Muscle layer of colon (tissue), 2 donors: ENCODE measurements around the gene HPF1.

Experiments
- H3K27ac ChIP-seq: one replicate; pipeline ENCODE4 v1.7.0; 2013; ENCODE audit warnings: low read depth, mild to moderate bottlenecking, low read length, moderate library complexity
- H3K27me3 ChIP-seq, 2 donors: one replicate each; pipeline ENCODE4 v1.7.0; 2013; ENCODE audit warnings: low read length in 2 of 2, mild to moderate bottlenecking in 2 of 2; ENCODE audit not compliant: insufficient read depth in 2 of 2, control insufficient read depth in 1 of 2
- H3K36me3 ChIP-seq: one replicate; pipeline ENCODE4 v1.7.0; 2013; ENCODE audit warnings: mild to moderate bottlenecking, low read length; ENCODE audit not compliant: insufficient read depth
- H3K4me1 ChIP-seq: one replicate; pipeline ENCODE4 v1.7.0; 2013; ENCODE audit warnings: mild to moderate bottlenecking, low read length; ENCODE audit not compliant: insufficient read depth
- H3K4me3 ChIP-seq, 2 donors: one replicate each; pipeline ENCODE4 v1.7.0; 2013; ENCODE audit warnings: low read length in 2 of 2, low read depth in 1 of 2, mild to moderate bottlenecking in 1 of 2, moderate library complexity in 1 of 2
- H3K9ac ChIP-seq: one replicate; pipeline ENCODE4 v1.7.0; 2013; ENCODE audit warnings: low read length
- H3K9me3 ChIP-seq: one replicate; pipeline ENCODE4 v1.7.0; 2013; ENCODE audit warnings: mild to moderate bottlenecking, low read length
- donor health status: abdominal sarcoma.
- donor health status: Adenocarcinoma of cecum.

Gene HPF1

GRCh38 chr4:169730564-169730963 is 27.2 kb downstream of the HPF1 start:
- Histone ChIP-seq H3K9ac (no peak overlapping the region), H3K9me3 (no peaks in the 10 kb centered on the region), H3K4me1 (no peaks in the 10 kb centered on the region), H3K36me3 (peaks cover 16% of the 10 kb centered on the region), H3K27ac (no peak overlapping the region), H3K4me3 (no peak overlapping the region), H3K27me3 (no peaks in the 10 kb centered on the region)

GRCh38 chr4:169727616-169728015 is 30.1 kb downstream of the HPF1 start:
- Histone ChIP-seq H3K9ac (no peak overlapping the region), H3K4me1 (no peaks in the 10 kb centered on the region), H3K27me3 (no peaks in the 10 kb centered on the region), H3K27ac (no peak overlapping the region), H3K4me3 (no peak overlapping the region), H3K36me3 (peaks cover 16% of the 10 kb centered on the region), H3K9me3 (no peaks in the 10 kb centered on the region)

GRCh38 chr4:169724260-169724659 is 33.5 kb downstream of the HPF1 start:
- H3K9ac ChIP-seq, result no peak overlapping the region

GRCh38 chr4:169723207-169723965 is 34.4 kb downstream of the HPF1 start:
- Histone ChIP-seq H3K4me1 (no peaks in the 10 kb centered on the region), H3K27ac (no peak overlapping the region), H3K9me3 (no peaks in the 10 kb centered on the region), H3K36me3 (peaks cover 17% of the 10 kb centered on the region), H3K4me3 (no peak overlapping the region), H3K9ac (no peak overlapping the region), H3K27me3 (no peaks in the 10 kb centered on the region)

More at GRCh38 chr4:169724260-169724659, 33.5 kb downstream of the HPF1 start:
- Histone ChIP-seq H3K36me3 (peaks cover 14% of the 10 kb centered on the region), H3K27ac (no peak overlapping the region), H3K4me1 (no peaks in the 10 kb centered on the region), H3K27me3 (no peaks in the 10 kb centered on the region), H3K4me3 (no peak overlapping the region), H3K9me3 (no peaks in the 10 kb centered on the region)

GRCh38 chr4:169720529-169720928 is 37.2 kb downstream of the HPF1 start:
- H3K9me3 ChIP-seq, result no peaks in the 10 kb centered on the region
- H3K9ac ChIP-seq, result no peak overlapping the region
- H3K36me3 ChIP-seq, result peaks cover 18% of the 10 kb centered on the region
- H3K27ac ChIP-seq, result no peak overlapping the region
- H3K27me3 ChIP-seq, result no peaks in the 10 kb centered on the region
- H3K4me1 ChIP-seq, result no peaks in the 10 kb centered on the region
- H3K4me3 ChIP-seq, result no peak overlapping the region

GRCh38 chr4:169716677-169717076 is 41.1 kb downstream of the HPF1 start:
- Histone ChIP-seq H3K36me3 (peaks cover 28% of the 10 kb centered on the region), H3K4me3 (no peak overlapping the region)

GRCh38 chr4:169715826-169716225 is 41.9 kb downstream of the HPF1 start:
- Histone ChIP-seq H3K36me3 (peaks cover 28% of the 10 kb centered on the region), H3K27ac (no peak overlapping the region), H3K4me3 (no peak overlapping the region), H3K9me3 (no peaks in the 10 kb centered on the region), H3K4me1 (no peaks in the 10 kb centered on the region), H3K27me3 (no peaks in the 10 kb centered on the region), H3K9ac (no peak overlapping the region)

More at GRCh38 chr4:169716677-169717076, 41.1 kb downstream of the HPF1 start:
- H3K27ac ChIP-seq, result no peak overlapping the region
- no peaks in the 10 kb centered on the region for H3K9me3 ChIP-seq
- no peaks in the 10 kb centered on the region for H3K27me3 ChIP-seq
- H3K9ac ChIP-seq, result no peak overlapping the region
- no peaks in the 10 kb centered on the region for H3K4me1 ChIP-seq

- Histone ChIP-seq H3K9ac (no peak overlapping the region), H3K4me3 (no peak overlapping the region), H3K27me3 (no peaks in the 10 kb centered on the region), H3K4me1 (no peaks in the 10 kb centered on the region), H3K9me3 (no peaks in the 10 kb centered on the region), H3K36me3 (peaks cover 10% of the 10 kb centered on the region), H3K27ac (no peak overlapping the region)
Measured at GRCh38 chr4:169707958-169708643, 49.6 kb downstream of the HPF1 start.

GRCh38 chr4:169698331-169698730 is 59.4 kb downstream of the HPF1 start:
- Histone ChIP-seq H3K4me1 (no peaks in the 10 kb centered on the region), H3K36me3 (peaks cover 14% of the 10 kb centered on the region), H3K27ac (no peak overlapping the region), H3K9me3 (no peaks in the 10 kb centered on the region), H3K9ac (no peak overlapping the region), H3K27me3 (no peaks in the 10 kb centered on the region), H3K4me3 (no peak overlapping the region)

- Histone ChIP-seq H3K4me3 (no peak overlapping the region), H3K9ac (no peak overlapping the region), H3K9me3 (no peaks in the 10 kb centered on the region), H3K36me3 (peaks cover 11% of the 10 kb centered on the region), H3K27me3 (no peaks in the 10 kb centered on the region), H3K4me1 (no peaks in the 10 kb centered on the region), H3K27ac (no peak overlapping the region)
Measured at GRCh38 chr4:169690787-169691186, 67.0 kb downstream of the HPF1 start.

GRCh38 chr4:169689681-169690080 is 68.1 kb downstream of the HPF1 start:
- Histone ChIP-seq H3K4me3 (no peak overlapping the region), H3K9ac (no peak overlapping the region), H3K27ac (no peak overlapping the region), H3K9me3 (no peaks in the 10 kb centered on the region), H3K4me1 (no peaks in the 10 kb centered on the region), H3K27me3 (no peaks in the 10 kb centered on the region), H3K36me3 (peaks cover 11% of the 10 kb centered on the region)
